K562 (cell line): ENCODE data around the gene VAMP4. TPM values are rescaled to one million over a fixed set of nuclear protein-coding genes. Genes with fewer than 3 reads are reported as not detected.

Source experiments
- ATAC-seq: fragments of 200-7000 bp; cut with Tn5 transposase; 3 replicates; pipeline ENCODE4 v1.9.1; 2020; ENCODE audit warnings: moderate library complexity
- BruUV-seq: library from RNA; stranded (reverse); fragments of 400-500 nt; replicated peaks from 2 replicates; lab custom pipeline; 2021; lab: Mats Ljungman, UMichigan
- CTCF ChIA-PET: fragments of 300-600 bp; formaldehyde crosslinking; extraction: SDS; loops from one replicate; lab custom pipeline; 2021; ENCODE audit warnings: low intra/inter-chr PET ratio; lab: Yijun Ruan, JAX
- POLR2A ChIA-PET: fragments of 300-600, 350-650 bp; sonication (Branson Sonifier 250); formaldehyde crosslinking; extraction: SDS; loops from one replicate; lab custom pipeline; 2021; ENCODE audit warnings: antibody characterized with exemption, inconsistent platforms; lab: Yijun Ruan, JAX
- DNase-seq, 4 experiments: peaks; one replicate each; pipeline versions ENCODE4 v3.0.0 to v3.0.0-alpha.2; 2011 to 2018; ENCODE audit warnings: low spot score in 3 of 4, mixed read lengths in 3 of 4; ENCODE audit errors: extremely low read depth in 1 of 4
- FAIRE-seq: peaks from 2 replicates; lab custom pipeline; 2011; peaks lifted over from hg19 to GRCh38; lab: Jason Lieb, UNC
- H2AFZ ChIP-seq: 2 replicates; pipeline ENCODE4 v1.6.0; 2011; ENCODE audit warnings: low read depth, low read length, control low read depth, inconsistent platforms
- H3K27ac ChIP-seq: fragments of 200-600 bp; 3 replicates; pipeline ENCODE4 v1.8.0; 2011; ENCODE audit warnings: low read depth, mild to moderate bottlenecking, control low read depth, inconsistent platforms, low read length, moderate library complexity, mixed read lengths; ENCODE audit errors: extremely low read depth
- H3K27me3 ChIP-seq, 2 experiments: fragments of 300-600 bp in 1 of 2; 2 replicates in 1 of 2; 3 replicates in 1 of 2; pipeline versions ENCODE4 v1.6.0 to v1.8.0; 2011; ENCODE audit warnings: inconsistent platforms in 2 of 2, low read length in 2 of 2, mild to moderate bottlenecking in 1 of 2, mixed read lengths in 1 of 2, moderate library complexity in 1 of 2; ENCODE audit not compliant: control insufficient read depth in 2 of 2, insufficient read depth in 2 of 2
- H3K36me3 ChIP-seq: fragments of 300-600 bp; 3 replicates; pipeline ENCODE4 v1.8.0; 2011; ENCODE audit warnings: mild to moderate bottlenecking, low read length, inconsistent platforms; ENCODE audit not compliant: control insufficient read depth, insufficient read depth
- H3K4me1 ChIP-seq, 2 experiments: fragments of 200-600 bp in 1 of 2; replicated peaks in 1 of 2; 2 replicates in 1 of 2; 3 replicates in 1 of 2; pipeline versions ENCODE4 v1.5.1 to v1.8.0; 2011; ENCODE audit warnings: inconsistent platforms in 2 of 2, low read length in 2 of 2, mild to moderate bottlenecking in 1 of 2, mixed read lengths in 1 of 2, moderate library complexity in 1 of 2; ENCODE audit not compliant: control insufficient read depth in 2 of 2, insufficient read depth in 2 of 2
- H3K4me2 ChIP-seq: 2 replicates; pipeline ENCODE4 v1.6.1; 2011; ENCODE audit warnings: low read length, control low read depth, inconsistent platforms, mixed read lengths; ENCODE audit not compliant: insufficient read depth
- H3K4me3 ChIP-seq: fragments of 200-600 bp; sonication (generic), shearing (Covaris generic); 2 replicates; pipeline ENCODE4 v1.5.1; 2016; ENCODE audit warnings: control low read depth, inconsistent platforms
- H3K79me2 ChIP-seq: fragments of 200-600 bp; 3 replicates; pipeline ENCODE4 v1.8.0; 2011; ENCODE audit warnings: low read length, inconsistent platforms; ENCODE audit not compliant: control insufficient read depth, insufficient read depth
- H3K9ac ChIP-seq, 2 experiments: 2 replicates each; pipeline versions ENCODE4 v1.6.0 to v1.6.1; 2011; ENCODE audit warnings: low read depth in 2 of 2, low read length in 2 of 2, control low read depth in 1 of 2, inconsistent platforms in 1 of 2, mild to moderate bottlenecking in 1 of 2, mixed read lengths in 1 of 2; ENCODE audit not compliant: insufficient read depth in 1 of 2
- H3K9me1 ChIP-seq: one replicate; pipeline ENCODE4 v1.6.0; 2011; ENCODE audit warnings: inconsistent platforms, mild to moderate bottlenecking, low read length, moderate library complexity; ENCODE audit not compliant: control insufficient read depth, insufficient read depth
- H3K9me3 ChIP-seq: replicated peaks from 2 replicates; pipeline ENCODE4 v1.5.1; 2011; ENCODE audit warnings: low read depth, low read length, inconsistent platforms; ENCODE audit not compliant: control insufficient read depth, insufficient read depth
- H4K20me1 ChIP-seq: replicated peaks from 2 replicates; pipeline ENCODE4 v1.6.1; 2011; ENCODE audit warnings: low read length, inconsistent platforms, mixed read lengths; ENCODE audit not compliant: control insufficient read depth, insufficient read depth
- COPS2 ChIP-seq: fragments of 450-650 bp; conservative IDR thresholded peaks from 2 replicates; pipeline ENCODE4 v1.6.1; 2016; ENCODE audit warnings: mild to moderate bottlenecking, moderate library complexity
- NFE2 ChIP-seq: IDR thresholded peaks from 2 replicates; pipeline ENCODE4 v1.6.1; 2014; ENCODE audit warnings: antibody characterized with exemption, low read depth
- RFX1 ChIP-seq: fragments of 450-650 bp; IDR thresholded peaks from 2 replicates; pipeline ENCODE4 v1.6.1; 2016; ENCODE audit warnings: mild to moderate bottlenecking, moderate library complexity
- SMARCA4 ChIP-seq: fragments of 450-650 bp; IDR thresholded peaks from 2 replicates; pipeline ENCODE4 v1.6.1; 2016
- ZNF3 ChIP-seq: fragments of 250-450 bp; sonication (Bioruptor Pico); IDR thresholded peaks from 2 replicates; pipeline ENCODE4 v1.5.0; 2021; ENCODE audit warnings: mild to moderate bottlenecking, moderate library complexity
- ZNF41 ChIP-seq: fragments of 250-450 bp; sonication (Bioruptor Pico); conservative IDR thresholded peaks from 2 replicates; pipeline ENCODE4 v1.4.0; 2020; ENCODE audit warnings: mild to moderate bottlenecking
- WGBS: fragments of 100-300 bp; shearing (Covaris generic); methylation state at CpG from one replicate; pipeline ENCODE4 v1.1.6; 2016; ENCODE audit warnings: low coverage, mixed read lengths; ENCODE audit not compliant: insufficient coverage; ENCODE audit errors: missing lambda C conversion rate; 5-methylcytosine and 5-hydroxymethylcytosine counted together
- in situ Hi-C: fragments of 300-500 bp; cut with MboI; formaldehyde crosslinking; loops from 4 replicates; pipeline ENCODE4 v1.15.0; 2018; ENCODE audit warnings: inconsistent platforms, mixed read lengths
- intact Hi-C: fragments of 100-400 bp; cut with micrococcal nuclease; formaldehyde crosslinking; loops from 2 replicates; pipeline ENCODE4 v1.14.2; 2022
- polyA plus RNA-seq, 8 experiments: library from polyadenylated mRNA; depleted of rRNA in 4 of 8; stranded (reverse) in 5 of 8; unstranded in 3 of 8; fragments of >200 nt; fragmentation: Nextera tagmentation in 2 of 8; fragmentation: Illumina TruSeq in 1 of 8; extraction: Ambion mirVana in 2 of 8; extraction: Trizol in 1 of 8; gene quantifications; 2 replicates each; pipeline versions ENCODE4 v1.2.1 to v1.2.3, GENCODE V29; 2011 to 2014; ENCODE audit warnings: inconsistent platforms in 1 of 8, missing spikeins in 1 of 8
- total RNA-seq, 7 experiments: library from RNA; depleted of rRNA in 6 of 7; stranded (reverse); fragments of >200 nt in 6 of 7; fragmentation: Illumina TruSeq in 2 of 7; extraction: Trizol in 2 of 7; gene quantifications; 2 replicates each; pipeline versions ENCODE4 v1.2.1 to v1.2.3, GENCODE V29; 2011 to 2021; ENCODE audit warnings: low replicate concordance in 1 of 7
- TF ChIP-seq, protein P1 (sequence below): fragments of 450-650 bp; IDR thresholded peaks from 2 replicates; pipeline ENCODE4 v1.6.1; 2016; ENCODE audit warnings: antibody characterized with exemption
- TF ChIP-seq, protein P2 (sequence below), 2 experiments: fragments of 450-650 bp; IDR thresholded peaks; 2 replicates each; pipeline ENCODE4 v1.6.1; 2016; ENCODE audit warnings: mild to moderate bottlenecking in 2 of 2, borderline replicate concordance in 1 of 2, low read depth in 1 of 2, moderate library complexity in 1 of 2

VAMP4 gene
- total and polyA plus RNA-seq, 9 of the 15 experiments (the other 6 are each of a cell fraction or from before 2014, with no cell fraction given), result 3.3 to 21.4 (median 11.9) TPM

- TF ChIP-seq ZNF3 (CRISPR knock-in tag) (0 out of 2 replicates have a peak, but pooled peaks have one; percentile 10), SMARCA4 (peak; percentile 51)
- TF ChIP-seq, protein P1, sequence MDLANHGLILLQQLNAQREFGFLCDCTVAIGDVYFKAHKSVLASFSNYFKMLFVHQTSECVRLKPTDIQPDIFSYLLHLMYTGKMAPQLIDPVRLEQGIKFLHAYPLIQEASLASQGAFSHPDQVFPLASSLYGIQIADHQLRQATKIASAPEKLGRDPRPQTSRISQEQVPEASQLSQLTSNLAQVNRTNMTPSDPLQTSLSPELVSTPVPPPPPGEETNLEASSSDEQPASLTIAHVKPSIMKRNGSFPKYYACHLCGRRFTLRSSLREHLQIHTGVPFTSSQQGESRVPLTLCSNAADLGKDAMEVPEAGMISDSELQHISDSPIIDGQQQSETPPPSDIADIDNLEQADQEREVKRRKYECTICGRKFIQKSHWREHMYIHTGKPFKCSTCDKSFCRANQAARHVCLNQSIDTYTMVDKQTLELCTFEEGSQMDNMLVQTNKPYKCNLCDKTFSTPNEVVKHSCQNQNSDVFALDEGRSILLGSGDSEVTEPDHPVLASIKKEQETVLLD, result peak; percentile 54; the same call in 1 of the 2 replicates
Observed at GRCh38 chr1:171780583-171781175, 38.8 kb upstream of the VAMP4 start (continued).

DNA sequence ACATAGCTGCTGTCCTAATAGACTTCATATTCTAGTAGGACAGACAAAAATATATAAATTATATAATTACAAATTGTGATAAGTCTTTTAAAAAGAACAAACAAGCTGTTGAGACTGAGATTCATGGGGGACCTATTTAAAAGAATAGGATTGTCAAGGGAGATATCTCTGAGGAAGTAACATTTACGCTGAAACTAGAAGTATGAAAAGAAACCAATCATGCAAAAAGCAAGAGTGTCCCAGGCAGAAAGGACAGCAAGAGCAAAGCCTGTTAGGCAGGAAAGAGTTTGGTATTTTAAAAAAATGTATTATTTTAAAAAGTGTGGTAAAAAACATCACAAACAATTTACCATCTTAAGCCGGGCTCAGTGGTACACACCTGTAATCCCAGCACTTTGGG is 30.4 kb upstream of the VAMP4 start:
- Histone ChIP-seq H4K20me1 (no peaks in the 10 kb centered on the region), H3K27me3 (no peaks in the 10 kb centered on the region), H3K79me2 (no peaks in the 10 kb centered on the region), H3K4me1 (peaks cover 0 to under 1% of the 10 kb centered on the region in 2 experiments; a peak in 1 of 5 replicates), H3K9me1 (no peaks in the 10 kb centered on the region), H2AFZ (0 out of 2 replicates have a peak overlapping the region, but pooled peaks have one; percentile 18), H3K9ac (no peak overlapping the region), H3K4me2 (no peak overlapping the region), H3K36me3 (no peaks in the 10 kb centered on the region), H3K27ac (no peak overlapping the region), H3K9me3 (no peaks in the 10 kb centered on the region), H3K4me3 (no peak overlapping the region)
- FAIRE-seq, result no peak
- no peak for DNase-seq
- WGBS, result 53% methylated on average over 2 of the region's 2 CpGs
- no TSS peak for BruUV-seq
- intact Hi-C loops, result no loop called here
- in situ Hi-C loops, result no loop called here
- no peak for TF ChIP-seq ZNF41 (CRISPR knock-in tag)
- TF ChIP-seq, protein P2, sequence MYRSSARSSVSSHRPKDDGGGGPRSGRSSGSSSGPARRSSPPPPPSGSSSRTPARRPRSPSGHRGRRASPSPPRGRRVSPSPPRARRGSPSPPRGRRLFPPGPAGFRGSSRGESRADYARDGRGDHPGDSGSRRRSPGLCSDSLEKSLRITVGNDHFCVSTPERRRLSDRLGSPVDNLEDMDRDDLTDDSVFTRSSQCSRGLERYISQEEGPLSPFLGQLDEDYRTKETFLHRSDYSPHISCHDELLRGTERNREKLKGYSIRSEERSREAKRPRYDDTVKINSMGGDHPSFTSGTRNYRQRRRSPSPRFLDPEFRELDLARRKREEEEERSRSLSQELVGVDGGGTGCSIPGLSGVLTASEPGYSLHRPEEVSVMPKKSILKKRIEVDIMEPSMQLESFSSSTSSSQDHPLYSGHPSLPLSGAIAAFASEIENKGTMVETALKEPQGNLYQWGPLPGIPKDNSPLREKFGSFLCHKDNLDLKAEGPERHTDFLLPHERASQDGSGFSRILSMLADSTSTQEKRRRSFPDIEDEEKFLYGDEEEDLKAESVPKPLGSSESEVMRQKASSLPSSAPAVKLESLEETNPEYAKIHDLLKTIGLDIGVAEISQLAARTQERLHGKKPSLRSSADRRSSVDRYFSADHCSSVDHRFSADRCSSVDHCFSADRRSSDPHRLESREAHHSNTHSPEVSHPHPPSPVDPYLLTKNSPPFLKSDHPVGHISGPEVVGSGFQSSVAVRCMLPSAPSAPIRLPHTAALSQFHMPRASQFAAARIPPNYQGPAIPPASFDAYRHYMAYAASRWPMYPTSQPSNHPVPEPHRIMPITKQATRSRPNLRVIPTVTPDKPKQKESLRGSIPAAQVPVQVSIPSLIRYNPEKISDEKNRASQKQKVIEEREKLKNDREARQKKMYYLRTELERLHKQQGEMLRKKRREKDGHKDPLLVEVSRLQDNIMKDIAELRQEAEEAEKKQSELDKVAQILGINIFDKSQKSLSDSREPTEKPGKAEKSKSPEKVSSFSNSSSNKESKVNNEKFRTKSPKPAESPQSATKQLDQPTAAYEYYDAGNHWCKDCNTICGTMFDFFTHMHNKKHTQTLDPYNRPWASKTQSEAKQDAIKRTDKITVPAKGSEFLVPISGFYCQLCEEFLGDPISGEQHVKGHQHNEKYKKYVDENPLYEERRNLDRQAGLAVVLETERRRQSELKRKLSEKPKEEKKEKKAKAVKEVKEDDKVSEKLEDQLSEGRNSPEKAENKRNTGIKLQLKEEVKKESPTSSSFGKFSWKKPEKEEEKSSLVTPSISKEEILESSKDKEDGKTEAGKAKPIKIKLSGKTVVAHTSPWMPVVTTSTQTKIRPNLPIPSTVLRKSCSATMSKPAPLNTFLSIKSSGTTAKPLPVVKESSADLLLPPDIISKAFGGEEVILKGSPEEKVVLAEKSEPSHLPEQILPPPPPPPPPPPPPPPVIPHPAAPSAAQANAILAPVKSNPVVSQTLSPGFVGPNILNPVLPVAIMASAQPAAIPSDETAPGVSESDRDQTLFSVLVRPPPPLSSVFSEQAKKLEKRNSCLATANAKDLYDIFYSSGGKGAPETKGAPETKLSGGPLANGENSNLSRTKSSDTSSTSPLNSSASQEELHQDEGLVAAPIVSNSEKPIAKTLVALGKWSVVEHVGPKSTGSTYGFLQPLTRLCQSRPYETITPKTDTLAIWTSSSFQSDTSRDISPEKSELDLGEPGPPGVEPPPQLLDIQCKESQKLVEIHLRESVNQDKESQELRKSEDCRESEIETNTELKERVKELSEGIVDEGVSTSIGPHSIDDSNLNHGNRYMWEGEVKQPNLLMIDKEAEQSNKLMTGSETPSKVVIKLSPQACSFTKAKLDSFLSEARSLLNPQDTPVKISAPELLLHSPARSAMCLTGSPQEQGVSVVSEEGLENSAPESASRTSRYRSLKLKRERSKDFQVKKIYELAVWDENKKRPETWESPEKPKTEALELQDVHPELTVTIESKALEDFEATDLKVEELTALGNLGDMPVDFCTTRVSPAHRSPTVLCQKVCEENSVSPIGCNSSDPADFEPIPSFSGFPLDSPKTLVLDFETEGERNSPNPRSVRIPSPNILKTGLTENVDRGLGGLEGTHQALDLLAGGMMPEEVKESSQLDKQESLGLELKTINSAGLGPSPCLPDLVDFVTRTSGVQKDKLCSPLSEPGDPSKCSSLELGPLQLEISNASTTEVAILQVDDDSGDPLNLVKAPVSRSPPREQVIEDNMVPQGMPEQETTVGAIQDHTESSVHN (IDR thresholded peaks at IDR 0.05; ENCODE audit: borderline replicate concordance in 1 of 2, low read depth in 1 of 2), result no peak
- TF ChIP-seq NFE2, result no peak
- TF ChIP-seq RFX1, result no peak
- TF ChIP-seq COPS2, result no peak
- CTCF ChIA-PET, result no interaction called here
- no peak for ATAC-seq
- POLR2A ChIA-PET, result no interaction called here
